BLaER1 treated with 17β-estradiol and CSF1 and Interleukin-3, amounts not matched to agents 10 nM and 100 nM (cell line): Measurements from ENCODE around the gene SLX1A.
A peak's percentile ranks its signal among the peaks of the same experiment; 100 is the strongest.
"Not testable (repeated sequence)": the region's sequence is repeated elsewhere in the genome, so short reads cannot be mapped to it uniquely, and the experiment has no call there.

Experiments
- H3K27ac ChIP-seq, 11 experiments: shearing (Covaris generic); formaldehyde crosslinking; 2 replicates each; pipeline ENCODE4 v1.8.1; 2022
- H3K27me3 ChIP-seq, 11 experiments: shearing (Covaris generic); formaldehyde crosslinking; 2 replicates each; pipeline ENCODE4 v1.8.1; 2022
- H3K36me3 ChIP-seq, 11 experiments: shearing (Covaris generic); formaldehyde crosslinking; 2 replicates each; pipeline ENCODE4 v1.8.1; 2022
- H3K4me1 ChIP-seq, 10 experiments: shearing (Covaris generic); formaldehyde crosslinking; 2 replicates each; pipeline ENCODE4 v1.8.1; 2022
- H3K4me2 ChIP-seq, 11 experiments: shearing (Covaris generic); formaldehyde crosslinking; 2 replicates each; pipeline ENCODE4 v1.8.1; 2022
- H3K4me3 ChIP-seq, 10 experiments: shearing (Covaris generic); formaldehyde crosslinking; 2 replicates each; pipeline ENCODE4 v1.8.1; 2022
- H3K9ac ChIP-seq, 11 experiments: shearing (Covaris generic); formaldehyde crosslinking; 2 replicates each; pipeline ENCODE4 v1.8.1; 2022
- H3K9me3 ChIP-seq, 11 experiments: shearing (Covaris generic); formaldehyde crosslinking; replicated peaks in 1 of 11; 2 replicates each; pipeline ENCODE4 v1.8.1; 2022
- H4K20me1 ChIP-seq, 11 experiments: shearing (Covaris generic); formaldehyde crosslinking; 2 replicates each; pipeline ENCODE4 v1.8.1; 2022
- Cebpa-rat ChIP-seq, 11 experiments: shearing (Covaris generic); IDR thresholded peaks; 2 replicates each; pipeline ENCODE4 v1.8.1; 2022

Gene SLX1A

GRCh38 chr16:30157214-30157613, 36.5 kb upstream of the SLX1A start:
- no peaks in the 10 kb centered on the region for H4K20me1 ChIP-seq
- H3K4me1 ChIP-seq, result 0 out of 20 replicates have a peak, but pooled peaks cover 0 to 4% (median 0%) of the 10 kb centered on the region in 10 experiments
- H3K27me3 ChIP-seq, result no peaks in the 10 kb centered on the region
- no peak overlapping the region for H3K9ac ChIP-seq
- no peak overlapping the region for H3K4me3 ChIP-seq
- H3K27ac ChIP-seq, result no peak overlapping the region
- no peak for TF ChIP-seq Cebpa-rat (IDR thresholded peaks at IDR 0.05)
- H3K9me3 ChIP-seq, result no peaks in the 10 kb centered on the region; a peak in 1 of 22 replicates
- H3K4me2 ChIP-seq, result no peak overlapping the region
- no peaks in the 10 kb centered on the region for H3K36me3 ChIP-seq

- Histone ChIP-seq H3K36me3 (no peaks in the 10 kb centered on the region), H3K27me3 (no peaks in the 10 kb centered on the region), H3K4me3 (no peak overlapping the region), H3K4me1 (peaks cover 14 to 43% (median 23%) of the 10 kb centered on the region in 10 experiments), H3K9me3 (no peaks in the 10 kb centered on the region; a peak in 1 of 22 replicates), H4K20me1 (no peaks in the 10 kb centered on the region), H3K4me2 (peak overlapping the region in 1 of 11 experiments; percentile 4; a peak in 1 of 22 replicates), H3K9ac (no peak overlapping the region), H3K27ac (no peak overlapping the region)
- no peak for TF ChIP-seq Cebpa-rat (IDR thresholded peaks at IDR 0.05)
Observed at GRCh38 chr16:30163538-30163937, 30.1 kb upstream of the SLX1A start.

DNA sequence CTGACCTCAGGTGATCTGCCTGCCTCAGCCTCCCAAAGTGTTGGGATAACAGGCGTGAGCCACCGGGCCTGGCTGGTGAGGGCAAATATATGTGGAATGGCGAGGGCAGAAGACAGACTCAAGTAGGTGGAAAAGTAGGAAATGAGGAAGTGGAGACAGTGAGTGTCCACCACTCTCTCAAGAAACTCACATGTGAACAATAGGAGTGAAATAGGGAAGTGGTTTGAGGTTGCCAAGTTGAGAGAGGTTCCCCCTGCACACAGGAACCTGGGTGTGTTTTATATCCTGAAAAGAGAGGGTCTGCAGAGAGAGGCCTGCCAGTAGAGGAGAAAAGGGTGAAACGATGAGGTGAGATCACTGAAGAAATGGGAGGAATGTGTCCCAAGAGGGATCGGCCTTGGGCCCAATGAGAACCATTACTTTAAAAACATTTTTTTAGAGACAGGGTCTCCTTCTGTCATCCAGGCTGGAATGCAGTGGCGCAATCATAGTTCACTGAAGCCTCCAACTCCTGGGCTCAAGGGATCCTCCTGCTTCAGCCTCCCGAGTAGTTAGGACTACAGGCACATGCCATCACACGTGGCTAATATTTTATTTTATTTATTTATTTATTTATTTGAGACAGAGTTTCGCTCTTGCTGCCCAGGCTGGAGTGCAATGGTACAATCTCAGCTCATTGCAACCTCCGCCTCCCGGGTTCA, 27.3 kb upstream of the SLX1A start:
- H3K27me3 ChIP-seq, result no peaks in the 10 kb centered on the region
- no peaks in the 10 kb centered on the region for H3K9me3 ChIP-seq
- H4K20me1 ChIP-seq, result no peaks in the 10 kb centered on the region
- no peak overlapping the region for H3K4me3 ChIP-seq
- H3K9ac ChIP-seq, result peak overlapping the region in 4 of 11 experiments; percentile 9 to 48 (median 38); a peak in 6 of 22 replicates
- peak overlapping the region in 7 of 11 experiments; percentile 46 to 64 (median 52); a peak in 14 of 22 replicates for H3K27ac ChIP-seq
- H3K36me3 ChIP-seq, result no peaks in the 10 kb centered on the region
- peaks cover 14 to 43% (median 23%) of the 10 kb centered on the region in 10 experiments for H3K4me1 ChIP-seq
- H3K4me2 ChIP-seq, result peak overlapping the region; percentile 15 to 88 (median 67)
- TF ChIP-seq Cebpa-rat (IDR thresholded peaks at IDR 0.05), result peak in 5 of 11 experiments; percentile 34 to 59 (median 40); a peak in 5 of 22 replicates

DNA sequence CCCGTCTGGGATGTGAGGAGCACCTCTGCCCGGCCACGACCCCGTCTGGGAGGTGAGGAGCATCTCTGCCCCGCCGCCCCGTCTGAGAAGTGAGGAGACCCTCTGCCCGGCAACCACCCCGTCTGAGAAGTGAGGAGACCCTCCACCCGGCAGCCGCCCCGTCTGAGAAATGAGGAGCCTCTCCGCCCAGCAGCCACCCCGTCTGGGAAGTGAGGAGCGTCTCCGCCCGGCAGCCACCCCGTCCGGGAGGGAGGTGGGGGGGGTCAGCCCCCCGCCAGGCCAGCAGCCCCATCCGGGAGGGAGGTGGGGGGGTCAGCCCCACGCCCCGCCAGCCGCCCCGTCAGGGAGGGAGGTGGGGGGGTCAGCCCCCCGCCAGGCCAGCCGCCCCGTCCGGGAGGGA, 24.9 kb upstream of the SLX1A start:
- not testable (repeated sequence) for H3K9me3 ChIP-seq, H3K4me2 ChIP-seq, H3K36me3 ChIP-seq, H3K27ac ChIP-seq, H3K9ac ChIP-seq, H3K27me3 ChIP-seq, H3K4me3 ChIP-seq, H4K20me1 ChIP-seq
- peaks cover 14 to 42% (median 23%) of the 10 kb centered on the region in 10 experiments for H3K4me1 ChIP-seq

GRCh38 chr16:30169416-30169815, 24.3 kb upstream of the SLX1A start:
- not testable (repeated sequence) for H3K27ac ChIP-seq, H3K9me3 ChIP-seq, H3K4me2 ChIP-seq, H3K4me3 ChIP-seq, H3K9ac ChIP-seq, H3K27me3 ChIP-seq, H4K20me1 ChIP-seq, H3K36me3 ChIP-seq
- peaks cover 14 to 35% (median 23%) of the 10 kb centered on the region in 10 experiments for H3K4me1 ChIP-seq

DNA sequence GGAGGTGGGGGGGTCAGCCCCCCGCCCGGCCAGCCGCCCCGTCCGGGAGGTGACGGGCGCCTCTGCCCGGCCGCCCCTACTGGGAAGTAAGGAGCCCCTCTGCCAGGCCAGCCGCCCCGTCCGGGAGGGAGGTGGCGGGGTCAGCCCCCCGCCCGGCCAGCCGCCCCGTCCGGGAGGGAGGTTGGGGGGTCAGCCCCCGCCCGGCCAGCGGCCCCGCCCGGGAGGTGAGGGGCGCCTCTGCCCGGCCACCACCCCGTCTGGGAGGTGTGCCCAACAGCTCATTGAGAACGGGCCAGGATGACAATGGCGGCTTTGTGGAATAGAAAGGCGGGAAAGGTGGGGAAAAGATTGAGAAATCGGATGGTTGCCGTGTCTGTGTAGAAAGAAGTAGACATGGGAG, 23.5 kb upstream of the SLX1A start:
- not testable (repeated sequence) for H4K20me1 ChIP-seq, H3K36me3 ChIP-seq, H3K9ac ChIP-seq, H3K4me3 ChIP-seq, H3K4me2 ChIP-seq, H3K9me3 ChIP-seq, H3K27ac ChIP-seq, H3K27me3 ChIP-seq
- peaks cover 14 to 28% (median 22%) of the 10 kb centered on the region in 10 experiments for H3K4me1 ChIP-seq

DNA sequence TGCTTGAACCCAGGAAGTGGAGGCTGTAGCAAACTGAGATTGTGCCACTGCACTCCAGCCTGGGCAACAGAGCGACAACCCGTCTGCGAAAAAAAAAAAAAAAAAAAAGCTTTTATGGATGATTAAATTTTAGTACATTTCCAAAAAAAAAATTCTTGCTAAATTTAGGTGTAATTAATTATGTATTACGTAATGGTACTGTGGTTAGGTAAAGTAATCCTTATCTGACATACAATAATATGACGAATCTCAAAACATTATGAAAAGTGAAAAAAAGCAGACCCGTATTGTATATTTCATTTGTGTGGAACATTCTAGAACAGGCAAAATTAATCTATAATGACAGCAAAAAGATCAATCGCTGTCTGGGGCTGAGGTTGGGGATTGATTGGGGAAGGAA, 20.6 kb upstream of the SLX1A start:
- Histone ChIP-seq H3K4me2 (no peak overlapping the region), H4K20me1 (no peaks in the 10 kb centered on the region), H3K9ac (no peak overlapping the region), H3K9me3 (no peaks in the 10 kb centered on the region), H3K4me3 (no peak overlapping the region), H3K4me1 (peaks cover 0 to 15% (median 4%) of the 10 kb centered on the region in 10 experiments; a peak in 10 of 20 replicates), H3K27me3 (no peaks in the 10 kb centered on the region), H3K36me3 (no peaks in the 10 kb centered on the region), H3K27ac (no peak overlapping the region)
- peak in 1 of 11 experiments; percentile 31; a peak in 1 of 22 replicates for TF ChIP-seq Cebpa-rat (IDR thresholded peaks at IDR 0.05)

DNA sequence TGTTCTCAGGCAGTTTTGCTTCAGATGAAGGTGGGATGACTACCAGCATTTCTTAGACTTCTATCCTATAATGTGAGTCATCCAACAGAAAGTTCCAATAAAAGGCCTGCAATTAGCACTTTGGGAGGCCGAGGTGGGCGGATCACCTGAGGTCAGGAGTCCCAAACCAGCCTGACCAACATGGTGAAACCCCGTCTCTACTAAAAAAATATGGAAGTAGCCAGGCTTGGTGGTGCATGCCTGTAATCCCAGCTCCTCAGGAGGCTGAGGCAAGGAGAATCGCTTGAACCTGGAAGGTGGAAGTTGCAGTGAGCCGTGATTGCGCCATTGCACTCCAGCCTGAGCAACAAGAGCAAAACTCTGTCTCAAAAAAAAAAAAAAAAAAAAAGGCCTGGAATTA, 16.8 kb upstream of the SLX1A start:
- H3K27ac ChIP-seq, H3K9me3 ChIP-seq, H3K36me3 ChIP-seq, H3K4me3 ChIP-seq, H4K20me1 ChIP-seq, H3K9ac ChIP-seq, H3K27me3 ChIP-seq: not testable (repeated sequence)
- Histone ChIP-seq H3K4me1 (peaks cover 0 to 13% (median 4%) of the 10 kb centered on the region in 10 experiments; a peak in 10 of 20 replicates), H3K4me2 (peak overlapping the region in 5 of 11 experiments; percentile 10 to 53 (median 45); a peak in 9 of 22 replicates)
- 0 out of 22 replicates have a peak, but pooled peaks of 2 of the 11 experiments have one; percentile 13 to 30 for TF ChIP-seq Cebpa-rat (IDR thresholded peaks at IDR 0.05)

GRCh38 chr16:30179195-30179594, 14.5 kb upstream of the SLX1A start:
- Histone ChIP-seq H3K27ac (no peak overlapping the region), H3K4me2 (no peak overlapping the region), H3K9me3 (no peaks in the 10 kb centered on the region), H3K9ac (no peak overlapping the region), H3K36me3 (peaks cover 0 to 2% (median 0%) of the 10 kb centered on the region in 11 experiments; a peak in 1 of 22 replicates), H3K4me1 (peaks cover 5 to 23% (median 12%) of the 10 kb centered on the region in 10 experiments), H3K27me3 (no peaks in the 10 kb centered on the region), H3K4me3 (no peak overlapping the region), H4K20me1 (peaks cover 0 to 6% (median 2%) of the 10 kb centered on the region in 11 experiments; a peak in 10 of 22 replicates)
- no peak for TF ChIP-seq Cebpa-rat (IDR thresholded peaks at IDR 0.05)

DNA sequence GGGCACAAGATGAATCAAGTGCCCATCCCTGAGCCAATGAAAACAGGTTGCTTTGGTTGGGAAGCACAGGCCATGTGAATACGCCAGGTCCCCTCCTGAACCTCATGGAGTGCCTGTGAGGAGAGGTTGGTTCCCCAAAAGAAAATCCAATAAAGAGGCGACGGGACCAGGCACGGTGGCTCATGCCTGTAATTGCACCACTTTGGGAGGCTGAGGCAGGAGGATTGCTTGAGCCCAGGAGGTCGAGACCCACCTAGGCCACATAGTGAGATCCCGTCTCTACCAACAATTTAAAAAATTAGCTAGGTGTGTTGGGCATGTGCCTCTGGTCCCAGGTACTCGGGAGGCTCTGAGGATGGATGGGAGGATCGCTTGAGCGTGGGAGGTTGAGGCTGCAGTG, 13.7 kb upstream of the SLX1A start:
- Histone ChIP-seq H3K27ac (no peak overlapping the region), H3K27me3 (no peaks in the 10 kb centered on the region), H3K4me2 (no peak overlapping the region), H3K9ac (no peak overlapping the region), H3K9me3 (no peaks in the 10 kb centered on the region), H3K36me3 (peaks cover 0 to 10% (median 0%) of the 10 kb centered on the region in 11 experiments; a peak in 9 of 22 replicates), H3K4me3 (no peak overlapping the region), H3K4me1 (peaks cover 12 to 23% (median 17%) of the 10 kb centered on the region in 10 experiments), H4K20me1 (peaks cover 0 to 14% (median 9%) of the 10 kb centered on the region in 11 experiments; a peak in 12 of 22 replicates)
- TF ChIP-seq Cebpa-rat (IDR thresholded peaks at IDR 0.05), result no peak
